B cell (primary cell): Measurements from ENCODE around the gene HS2ST1. TPM values are rescaled to one million over a fixed set of nuclear protein-coding genes. Genes with fewer than 3 reads are reported as not detected.

Experiments used
- ATAC-seq: fragments of 200-7000 bp; cut with Tn5 transposase; one replicate; pipeline ENCODE4 v1.10.0; 2021; ENCODE audit warnings: low read depth, mild to moderate bottlenecking, moderate number of reproducible peaks, moderate library complexity
- CTCF ChIA-PET: fragments of 350-600 bp; sonication (Branson Sonifier 250); formaldehyde crosslinking; loops from one replicate; lab custom pipeline; 2021; ENCODE audit warnings: antibody characterized with exemption, inconsistent platforms; lab: Charles Lee
- POLR2A ChIA-PET: fragments of 350-600 bp; sonication (Branson Sonifier 250); formaldehyde crosslinking; loops from one replicate; lab custom pipeline; 2021; ENCODE audit warnings: antibody characterized with exemption; lab: Charles Lee
- DNase-seq: peaks from one replicate; pipeline ENCODE4 v3.0.0; 2013
- H2AFZ ChIP-seq: 2 replicates; pipeline ENCODE4 v1.6.1; 2012; ENCODE audit warnings: mild to moderate bottlenecking, low read depth, low read length; ENCODE audit not compliant: insufficient read depth, poor library complexity, severe bottlenecking
- H3K27ac ChIP-seq, 2 donors: 1 replicate in 1 of 2; 2 replicates in 1 of 2; pipeline ENCODE4 v1.5.1; 2012 to 2013; ENCODE audit warnings: low read length in 2 of 2, mild to moderate bottlenecking in 2 of 2, moderate library complexity in 1 of 2
- H3K27me3 ChIP-seq, 4 experiments: fragments of 200-600 bp in 1 of 4; sonication (generic) in 1 of 4; replicated peaks in 1 of 4; 1 replicate in 2 of 4; 2 replicates in 2 of 4; pipeline versions ENCODE4 v1.6.1 to v1.7.0; 2013 to 2016; ENCODE audit warnings: low read length in 3 of 4, mild to moderate bottlenecking in 2 of 4, mixed read lengths in 1 of 4, moderate library complexity in 1 of 4; ENCODE audit not compliant: insufficient read depth in 4 of 4, control insufficient read depth in 3 of 4; ENCODE audit errors: control extremely low read depth in 1 of 4
- H3K36me3 ChIP-seq, 2 experiments: replicated peaks in 1 of 2; 1 replicate in 1 of 2; 2 replicates in 1 of 2; pipeline versions ENCODE4 v1.6.1 to v1.7.1; 2013; ENCODE audit warnings: low read length in 1 of 2; ENCODE audit not compliant: insufficient read depth in 2 of 2, control insufficient read depth in 1 of 2; ENCODE audit errors: control extremely low read depth in 1 of 2, extremely low read depth in 1 of 2
- H3K4me1 ChIP-seq, 2 donors: fragments of 200-600 bp in 1 of 2; sonication (generic) in 1 of 2; 1 replicate in 1 of 2; 2 replicates in 1 of 2; pipeline versions ENCODE4 v1.5.1 to v1.6.1; 2013 to 2017; ENCODE audit warnings: low read length in 2 of 2; ENCODE audit not compliant: control insufficient read depth in 2 of 2, insufficient read depth in 2 of 2
- H3K4me2 ChIP-seq: replicated peaks from 2 replicates; pipeline ENCODE3; 2012; ENCODE audit warnings: mild to moderate bottlenecking, low read depth, low read length; ENCODE audit not compliant: poor library complexity, severe bottlenecking
- H3K4me3 ChIP-seq, 5 experiments: fragments of 200-600 bp in 1 of 5; sonication (generic) in 1 of 5; 1 replicate in 3 of 5; 2 replicates in 2 of 5; pipeline versions ENCODE4 v1.5.1 to v1.7.0; 2011 to 2016; ENCODE audit warnings: low read length in 4 of 5, mild to moderate bottlenecking in 4 of 5, low read depth in 2 of 5, control low read depth in 1 of 5, moderate library complexity in 1 of 5; ENCODE audit not compliant: insufficient read depth in 1 of 5; ENCODE audit errors: control extremely low read depth in 1 of 5, extremely low read depth in 1 of 5
- H3K79me2 ChIP-seq: fragments of 200-600 bp; sonication (generic); one replicate; pipeline ENCODE4 v1.6.0; 2016; ENCODE audit warnings: low read length; ENCODE audit not compliant: control insufficient read depth, insufficient read depth
- H3K9ac ChIP-seq: fragments of 200-600 bp; sonication (generic); 2 replicates; pipeline ENCODE4 v1.6.1; 2017; ENCODE audit warnings: mild to moderate bottlenecking, low read length, moderate library complexity
- H3K9me3 ChIP-seq, 3 donors: one replicate each; pipeline versions ENCODE4 v1.6.1 to v1.7.1; 2013; ENCODE audit warnings: low read length in 2 of 3; ENCODE audit not compliant: control insufficient read depth in 2 of 3, insufficient read depth in 1 of 3; ENCODE audit errors: control extremely low read depth in 1 of 3
- H4K20me1 ChIP-seq: 2 replicates; pipeline ENCODE4 v1.6.0; 2012; ENCODE audit warnings: mild to moderate bottlenecking, low read length; ENCODE audit not compliant: insufficient read depth, control insufficient read depth, poor library complexity, severe bottlenecking
- H3K27ac Mint-ChIP-seq: one replicate; pipeline ENCODE4 v1.8.0; 2021; ENCODE audit warnings: mixed read lengths
- H3K27me3 Mint-ChIP-seq: one replicate; pipeline ENCODE4 v1.8.0; 2021; ENCODE audit warnings: mixed read lengths
- H3K4me1 Mint-ChIP-seq: one replicate; pipeline ENCODE4 v1.8.0; 2021; ENCODE audit warnings: mixed read lengths
- H3K4me3 Mint-ChIP-seq: one replicate; pipeline ENCODE4 v1.8.0; 2021; ENCODE audit warnings: mixed read lengths
- H3K9me3 Mint-ChIP-seq: one replicate; pipeline ENCODE4 v1.8.0; 2022; ENCODE audit warnings: mixed read lengths; ENCODE audit not compliant: insufficient read depth
- CTCF ChIP-seq: fragments of 200-600 bp; IDR thresholded peaks from one replicate; pipeline ENCODE4 v1.8.0; 2022; ENCODE audit warnings: antibody characterized with exemption, mild to moderate bottlenecking
- EZH2 ChIP-seq: IDR thresholded peaks from 2 replicates; pipeline ENCODE4 v1.6.1; 2012; ENCODE audit warnings: borderline replicate concordance, low read depth, mild to moderate bottlenecking, moderate library complexity, low read length; ENCODE audit not compliant: insufficient read depth, poor library complexity, severe bottlenecking
- WGBS: methylation state at CpG from one replicate; pipeline ENCODE4 v1.1.5; 2013; ENCODE audit warnings: missing lambda C conversion rate; ENCODE audit not compliant: insufficient coverage; 5-methylcytosine and 5-hydroxymethylcytosine counted together
- intact Hi-C: fragments of 100-400 bp; cut with micrococcal nuclease; formaldehyde crosslinking; loops from one replicate; pipeline ENCODE4 v1.10.0; 2022
- polyA plus RNA-seq: library from polyadenylated mRNA; depleted of rRNA; stranded (reverse); fragments of >200 nt; gene quantifications from 2 replicates; pipeline ENCODE4 v1.2.3, GENCODE V29; 2012
- total RNA-seq, 2 donors: library from RNA; stranded (reverse); fragments of 120-200 nt in 1 of 2; gene quantifications; 1 replicate in 1 of 2; 2 replicates in 1 of 2; pipeline versions ENCODE4 v1.2.3 to v1.2.4, GENCODE V29; 2013 to 2022

HS2ST1 gene
- total and polyA plus RNA-seq, 2 donors (not counting 1 experiment from before 2014, with no cell fraction given): 3.0 to 16.9 TPM

DNA sequence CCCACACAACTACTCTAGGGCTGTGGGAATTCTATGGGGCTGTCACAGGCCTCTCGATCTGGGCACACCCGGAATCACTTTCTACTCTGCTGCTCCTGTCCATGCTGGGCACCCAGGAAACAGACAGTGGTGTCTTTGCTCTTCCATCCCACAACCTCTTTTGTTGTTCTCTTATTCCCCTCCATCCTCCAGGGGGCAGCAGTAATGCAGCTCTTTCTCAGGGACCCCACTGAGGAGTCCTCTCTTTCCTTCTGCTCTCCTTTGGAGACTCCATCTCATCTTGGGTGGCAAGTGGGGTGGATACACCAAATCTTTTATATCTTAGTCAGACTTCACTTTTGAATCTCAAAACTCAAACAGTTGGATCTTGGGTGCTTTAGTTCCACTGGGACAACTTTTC lies 206.3 kb downstream of the HS2ST1 start:
- DNase-seq: no peak
- Histone ChIP-seq H3K79me2 (no peaks in the 10 kb centered on the region), H4K20me1 (no peaks in the 10 kb centered on the region), H3K4me2 (no peak overlapping the region), H3K27me3 (no peaks in the 10 kb centered on the region), H3K4me1 (no peaks in the 10 kb centered on the region), H3K27ac (no peak overlapping the region), H3K9ac (no peak overlapping the region), H2AFZ (no peak overlapping the region), H3K9me3 (no peaks in the 10 kb centered on the region), H3K4me3 (no peak overlapping the region), H3K36me3 (no peaks in the 10 kb centered on the region)
- Mint-ChIP-seq H3K9me3 (no peaks in the 10 kb centered on the region), H3K27me3 (no peaks in the 10 kb centered on the region), H3K4me1 (peaks cover 3% of the 10 kb centered on the region), H3K27ac (no peak overlapping the region), H3K4me3 (no peak overlapping the region)
- WGBS: 100% methylated on average over 2 of the region's 2 CpGs
- ATAC-seq: no peak
- no peak for TF ChIP-seq EZH2
- peak; percentile 18 for TF ChIP-seq CTCF
- POLR2A ChIA-PET: no interaction called here
- CTCF ChIA-PET: no interaction called here
- intact Hi-C loops: no loop called here

DNA sequence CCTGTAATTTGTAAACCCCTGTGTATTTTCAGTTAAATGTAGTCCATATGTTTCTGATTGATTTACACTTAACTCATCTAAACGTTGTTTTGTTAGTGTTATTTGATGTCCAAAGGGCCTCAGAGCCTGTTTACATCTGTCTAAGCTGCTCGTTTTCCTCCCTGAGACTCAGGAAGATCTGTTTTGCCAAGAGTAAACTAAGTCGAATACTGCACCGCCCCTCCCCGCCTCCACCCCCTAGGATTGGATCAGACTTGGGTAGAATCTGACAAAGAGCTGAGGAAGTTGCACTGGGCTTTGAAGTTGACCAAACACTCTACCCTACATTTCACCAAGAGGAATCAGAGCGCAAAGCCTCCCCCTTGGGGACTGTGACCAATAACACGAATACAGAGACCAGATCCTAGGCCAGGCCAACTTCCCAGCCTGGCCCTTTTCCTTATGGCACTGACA lies 207.3 kb downstream of the HS2ST1 start:
- ATAC-seq (no peak), DNase-seq (no peak)
- Histone ChIP-seq H2AFZ (no peak overlapping the region), H3K27me3 (no peaks in the 10 kb centered on the region), H3K9me3 (no peaks in the 10 kb centered on the region), H3K27ac (no peak overlapping the region), H4K20me1 (no peaks in the 10 kb centered on the region), H3K4me3 (no peak overlapping the region), H3K9ac (no peak overlapping the region), H3K79me2 (no peaks in the 10 kb centered on the region), H3K4me2 (no peak overlapping the region), H3K4me1 (no peaks in the 10 kb centered on the region), H3K36me3 (no peaks in the 10 kb centered on the region)
- CTCF ChIA-PET: no interaction called here
- no peak for TF ChIP-seq CTCF
- no peak for TF ChIP-seq EZH2
- no peaks in the 10 kb centered on the region for H3K27me3 Mint-ChIP-seq
- H3K27ac Mint-ChIP-seq: no peak overlapping the region
- 97% methylated on average over 2 of the region's 7 CpGs for WGBS
- intact Hi-C loops: no loop called here
- peaks cover 3% of the 10 kb centered on the region for H3K4me1 Mint-ChIP-seq
- POLR2A ChIA-PET: no interaction called here
- H3K4me3 Mint-ChIP-seq: no peak overlapping the region
- H3K9me3 Mint-ChIP-seq: no peaks in the 10 kb centered on the region
